COLO668 (cell line): ENCODE data around the gene USHBP1.

Experiments
- DNase-seq: peaks from one replicate; lab custom pipeline; 2025; ENCODE audit not compliant: unreplicated experiment; lab: John Stamatoyannopoulos, UW

Gene USHBP1

GRCh38 chr19:17266589-17266974, 2.0 kb upstream of the USHBP1 start:
- no peak for DNase-seq

GRCh38 chr19:17266026-17266425, 1.5 kb upstream of the USHBP1 start:
- no peak for DNase-seq

- DNase-seq = no peak
These were observed 569 bp downstream of the USHBP1 start for GRCh38 chr19:17263712-17264640.

- DNase-seq = no peak
These were observed 2.0 kb downstream of the USHBP1 start for GRCh38 chr19:17262557-17262956.

GRCh38 chr19:17260842-17261325, 3.7 kb downstream of the USHBP1 start:
- DNase-seq = peak; percentile 89

- no peak for DNase-seq
These were observed 4.6 kb downstream of the USHBP1 start for GRCh38 chr19:17259934-17260333.

- DNase-seq = no peak
These were observed 5.3 kb downstream of the USHBP1 start for GRCh38 chr19:17259118-17259780.

- DNase-seq = no peak
These were observed 8.4 kb downstream of the USHBP1 start for GRCh38 chr19:17256130-17256529.

- DNase-seq = peak; percentile 54
These were observed 9.4 kb downstream of the USHBP1 start for GRCh38 chr19:17255150-17255621.

- DNase-seq = no peak
These were observed 9.9 kb downstream of the USHBP1 start for GRCh38 chr19:17254636-17255035.

- DNase-seq = no peak
These were observed 14.5 kb downstream of the USHBP1 start for GRCh38 chr19:17249887-17250548.

GRCh38 chr19:17248011-17248776, 16.4 kb downstream of the USHBP1 start:
- DNase-seq = peak; percentile 93

- peak; percentile 79 for DNase-seq
These were observed 17.7 kb downstream of the USHBP1 start for GRCh38 chr19:17246681-17247425.

- DNase-seq = no peak
These were observed 19.0 kb downstream of the USHBP1 start, which contains the start of gene NR2F6 for GRCh38 chr19:17245535-17245984. Gene NR2F6, minus strand, starts transcription at chr19:17245919. Its CDS starts 699 bp downstream, at chr19:17245220.

- DNase-seq = peak; percentile 63
These were observed 19.7 kb downstream of the USHBP1 start for GRCh38 chr19:17244618-17245534.

GRCh38 chr19:17243830-17244617, 20.5 kb downstream of the USHBP1 start:
- DNase-seq = peak; percentile 66

- DNase-seq = no peak
These were observed 21.2 kb downstream of the USHBP1 start for GRCh38 chr19:17243211-17243829.
